CD4-positive, alpha-beta T cell treated with Interleukin-17A for 4 hours (primary cell): Measurements from ENCODE around the gene DPP10.
"Not testable (repeated sequence)": the region's sequence is repeated elsewhere in the genome, so short reads cannot be mapped to it uniquely, and the experiment has no call there.

Experiments
- DNase-seq: peaks from one replicate; pipeline ENCODE4 v3.0.0-alpha.2; 2020; ENCODE audit warnings: mixed read lengths

The DPP10 gene

GRCh38 chr2:114729026-114729425, 286.6 kb downstream of the DPP10 start:
- DNase-seq: no peak

- DNase-seq: no peak
Measured at GRCh38 chr2:114735126-114735525, 292.7 kb downstream of the DPP10 start.

GRCh38 chr2:114742245-114742644, 299.8 kb downstream of the DPP10 start:
- no peak for DNase-seq

GRCh38 chr2:114745700-114746099, 303.3 kb downstream of the DPP10 start:
- no peak for DNase-seq

- DNase-seq: not testable (repeated sequence)
Measured at GRCh38 chr2:114748175-114748574, 305.7 kb downstream of the DPP10 start.

GRCh38 chr2:114752425-114752824, 310.0 kb downstream of the DPP10 start:
- DNase-seq: no peak

- no peak for DNase-seq
Measured at GRCh38 chr2:114753145-114753544, 310.7 kb downstream of the DPP10 start.

GRCh38 chr2:114754907-114755563, 312.6 kb downstream of the DPP10 start:
- DNase-seq: no peak

- DNase-seq: no peak
Measured at GRCh38 chr2:114762376-114762775, 319.9 kb downstream of the DPP10 start.

GRCh38 chr2:114762986-114763385, 320.5 kb downstream of the DPP10 start:
- no peak for DNase-seq

GRCh38 chr2:114769110-114769509, 326.7 kb downstream of the DPP10 start:
- no peak for DNase-seq

GRCh38 chr2:114769991-114770390, 327.6 kb downstream of the DPP10 start:
- no peak for DNase-seq

GRCh38 chr2:114784046-114784445, 341.6 kb downstream of the DPP10 start:
- no peak for DNase-seq

GRCh38 chr2:114784890-114785583, 342.6 kb downstream of the DPP10 start:
- no peak for DNase-seq

GRCh38 chr2:114786901-114787300, 344.5 kb downstream of the DPP10 start:
- DNase-seq: no peak

GRCh38 chr2:114787486-114787885, 345.0 kb downstream of the DPP10 start:
- no peak for DNase-seq

- no peak for DNase-seq
Measured at GRCh38 chr2:114789989-114790388, 347.5 kb downstream of the DPP10 start.

GRCh38 chr2:114797540-114797939, 355.1 kb downstream of the DPP10 start:
- DNase-seq: no peak

GRCh38 chr2:114797942-114798341, 355.5 kb downstream of the DPP10 start:
- DNase-seq: no peak

- DNase-seq: no peak
Measured at GRCh38 chr2:114800371-114800770, 357.9 kb downstream of the DPP10 start.

- DNase-seq: no peak
Measured at GRCh38 chr2:114805195-114805594, 362.8 kb downstream of the DPP10 start.

- no peak for DNase-seq
Measured at GRCh38 chr2:114810092-114810491, 367.7 kb downstream of the DPP10 start.

GRCh38 chr2:114812261-114812660, 369.8 kb downstream of the DPP10 start:
- no peak for DNase-seq

- DNase-seq: no peak
Measured at GRCh38 chr2:114814355-114814754, 371.9 kb downstream of the DPP10 start.

GRCh38 chr2:114821055-114821454, 378.6 kb downstream of the DPP10 start:
- no peak for DNase-seq
